ENCODE measurements around the gene PEAR1. TPM values are rescaled to one million over a fixed set of nuclear protein-coding genes. Genes with fewer than 3 reads are reported as not detected.

PEAR1 gene
- total and polyA plus RNA-seq, 2 of the 8 experiments (the other 6 are each of a cell fraction or from before 2014, with no cell fraction given) = 0.63 to 0.71 TPM

DNA sequence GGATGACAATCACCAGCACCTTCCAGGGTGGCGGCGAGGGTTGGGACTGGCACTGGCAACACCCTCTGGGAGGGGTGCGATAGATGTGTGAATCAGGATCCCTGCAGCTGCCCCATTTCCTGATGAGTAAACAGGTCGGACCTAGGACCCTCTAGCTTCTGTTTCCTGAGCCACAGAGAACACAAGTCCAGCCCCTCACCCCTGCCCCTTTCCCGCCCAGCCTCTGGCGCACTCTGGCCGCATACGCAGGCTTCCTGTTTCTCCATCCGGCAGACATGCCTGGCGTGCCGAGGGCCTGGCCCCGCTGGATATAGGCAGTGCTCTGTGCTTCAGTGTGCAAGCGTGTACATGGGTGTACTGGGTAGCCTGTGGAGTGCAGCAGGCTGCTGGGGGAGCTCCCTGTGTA is 4.6 kb downstream of the PEAR1 start:
- DNase-seq (ENCODE audit: low read depth in 1 of 2, low spot score in 2 of 2) (no peak), FAIRE-seq (no peak)
- Histone ChIP-seq H2BK20ac (ENCODE audit: low read length) (no peak overlapping the region), H3K27me3 (replicated peaks in 1 of 4; ENCODE audit: control insufficient read depth in 3 of 4, extremely low read depth in 1 of 4, insufficient read depth in 3 of 4, low read length in 3 of 4) (peaks cover 2 to 24% (median 21%) of the 10 kb centered on the region in 4 experiments), H4K20me1 (replicated peaks in 1 of 2; ENCODE audit: control insufficient read depth in 1 of 2, insufficient read depth in 2 of 2, low read length in 2 of 2) (no peaks in the 10 kb centered on the region), H2BK5ac (ENCODE audit: low read depth, low read length) (no peak overlapping the region), H4K8ac (ENCODE audit: extremely low read depth, insufficient read depth, low read length) (no peak overlapping the region), H4K91ac (replicated peaks; ENCODE audit: insufficient read length, low read length) (no peak overlapping the region), H2AFZ (ENCODE audit: low read length) (no peak overlapping the region), H2BK15ac (ENCODE audit: low read length) (no peak overlapping the region), H3K4me1 (replicated peaks in 1 of 4; ENCODE audit: control insufficient read depth in 3 of 4, insufficient read depth in 4 of 4, low read length in 3 of 4) (peaks cover 0 to 9% (median 2%) of the 10 kb centered on the region in 4 experiments; a peak in 5 of 7 replicates), H3K79me1 (ENCODE audit: low read depth, low read length) (no peaks in the 10 kb centered on the region), H3K4ac (replicated peaks; ENCODE audit: insufficient read length, low read depth, low read length) (no peak overlapping the region), H3K23ac (ENCODE audit: insufficient read length) (no peak overlapping the region), H3K14ac (ENCODE audit: insufficient read length) (no peak overlapping the region), H3K27ac (ENCODE audit: low read depth, low read length) (no peak overlapping the region), H3K36me3 (ENCODE audit: control insufficient read depth in 2 of 4, insufficient read depth in 4 of 4, low read length in 3 of 4) (no peaks in the 10 kb centered on the region), H3K79me2 (ENCODE audit: control insufficient read depth in 1 of 2, insufficient read depth in 2 of 2, low read length in 2 of 2) (no peaks in the 10 kb centered on the region), H4K5ac (ENCODE audit: insufficient read length, low read depth, low read length) (no peak overlapping the region), H3K23me2 (ENCODE audit: low read depth, low read length) (no peaks in the 10 kb centered on the region; the same call in 1 of the 2 replicates), H2BK120ac (replicated peaks; ENCODE audit: low read depth, low read length) (no peak overlapping the region), H3K9ac (replicated peaks in 1 of 4; ENCODE audit: extremely low read depth in 1 of 4, low read depth in 3 of 4, low read length in 3 of 4) (no peak overlapping the region), H3K9me3 (ENCODE audit: insufficient read depth in 2 of 2, low read depth in 1 of 2, low read length in 1 of 2) (no peaks in the 10 kb centered on the region), H2BK12ac (ENCODE audit: low read depth, low read length) (0 out of 2 replicates have a peak overlapping the region, but pooled peaks have one; percentile 60), H3K4me3 (ENCODE audit: extremely low read depth in 1 of 4, insufficient read depth in 2 of 4, low read depth in 3 of 4, low read length in 4 of 4) (no peak overlapping the region), H3K4me2 (ENCODE audit: insufficient read depth in 1 of 2, low read depth in 2 of 2, low read length in 2 of 2) (no peak overlapping the region), H3K18ac (ENCODE audit: extremely low read depth, low read length) (no peak overlapping the region), H2AK5ac (ENCODE audit: low read depth, low read length) (no peak overlapping the region), H3K56ac (replicated peaks; ENCODE audit: insufficient read length, low read depth, low read length) (no peak overlapping the region)
- 88% methylated on average over 11 of the region's 13 CpGs; no CpG with 5 or more reads in 1 of the 2 experiments for WGBS, 2 experiments (ENCODE audit: extremely low coverage in 1 of 2, insufficient coverage in 1 of 2, insufficient read length in 1 of 2, insufficient replicate concordance in 2 of 2, low coverage in 1 of 2, low lambda C conversion rate in 2 of 2, missing lambda C conversion rate in 1 of 2)
- POLR2A ChIA-PET (ENCODE audit: partially characterized antibody) = interaction anchor here (0.8 to 2.8 kb wide), 3 partner anchors 12 to 170 kb away, joined by 3 to 10 read pairs (median 4); partner anchors contain the start of genes ISG20L2 and METTL25B
- CTCF ChIA-PET (ENCODE audit: partially characterized antibody) = interaction anchor here (0.6 to 31.4 kb wide), 10 partner anchors 12 to 217 kb away, joined by 3 to 719 read pairs (median 6); partner anchors contain the start of genes INSRR, LRRC71 and NTRK1
- TF ChIP-seq RAD21 (IDR thresholded peaks at IDR 0.05 in 1 of 2, conservative IDR thresholded peaks at IDR 0.05 in 1 of 2; ENCODE audit: low read depth in 2 of 2, low read length in 2 of 2) = no peak
- no peak for TF ChIP-seq BRCA1 (IDR thresholded peaks at IDR 0.05; ENCODE audit: low read depth, low read length)
- TF ChIP-seq CREB1 (IDR thresholded peaks at IDR 0.05) = no peak
- TF ChIP-seq, protein P1, sequence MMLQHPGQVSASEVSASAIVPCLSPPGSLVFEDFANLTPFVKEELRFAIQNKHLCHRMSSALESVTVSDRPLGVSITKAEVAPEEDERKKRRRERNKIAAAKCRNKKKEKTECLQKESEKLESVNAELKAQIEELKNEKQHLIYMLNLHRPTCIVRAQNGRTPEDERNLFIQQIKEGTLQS (IDR thresholded peaks at IDR 0.05; ENCODE audit: insufficient read depth, low read depth, low read length) = no peak
- no peak for TF ChIP-seq CEBPB (IDR thresholded peaks at IDR 0.05; ENCODE audit: low read depth, low read length)
- TF ChIP-seq, protein P2, sequence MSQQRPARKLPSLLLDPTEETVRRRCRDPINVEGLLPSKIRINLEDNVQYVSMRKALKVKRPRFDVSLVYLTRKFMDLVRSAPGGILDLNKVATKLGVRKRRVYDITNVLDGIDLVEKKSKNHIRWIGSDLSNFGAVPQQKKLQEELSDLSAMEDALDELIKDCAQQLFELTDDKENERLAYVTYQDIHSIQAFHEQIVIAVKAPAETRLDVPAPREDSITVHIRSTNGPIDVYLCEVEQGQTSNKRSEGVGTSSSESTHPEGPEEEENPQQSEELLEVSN (IDR thresholded peaks at IDR 0.05) = no peak
- TF ChIP-seq CBX5 (IDR thresholded peaks at IDR 0.05; ENCODE audit: low read depth, low read length) = no peak
- no peak for TF ChIP-seq GTF2F1 (IDR thresholded peaks at IDR 0.05; ENCODE audit: borderline replicate concordance, low read depth, low read length)
- no peak for TF ChIP-seq RBBP5 (IDR thresholded peaks at IDR 0.05; ENCODE audit: borderline replicate concordance, low read depth, low read length)
- TF ChIP-seq TEAD4 (IDR thresholded peaks at IDR 0.05; ENCODE audit: low read depth, low read length) = no peak
- TF ChIP-seq BCL11A (IDR thresholded peaks at IDR 0.05; ENCODE audit: low read depth in 2 of 2, low read length in 2 of 2) = no peak
- TF ChIP-seq KDM4A (IDR thresholded peaks at IDR 0.05; ENCODE audit: low read depth, low read length, severe bottlenecking) = no peak
- no peak for TF ChIP-seq POLR2AphosphoS5 (IDR thresholded peaks at IDR 0.05; ENCODE audit: low read depth, low read length)
